SK-N-SH treated with all-trans-retinoic acid at 6 μM for 48 hours (cell line): ENCODE results near the gene SF3B3.
A peak's percentile ranks its signal among the peaks of the same experiment; 100 is the strongest.
"Not testable (repeated sequence)": the region's sequence is repeated elsewhere in the genome, so short reads cannot be mapped to it uniquely, and the experiment has no call there.

Source experiments
- ATAC-seq: fragments of 200-7000 bp; cut with Tn5 transposase; 3 replicates; pipeline ENCODE4 v1.9.1; 2020; ENCODE audit warnings: mild to moderate bottlenecking, moderate library complexity
- ARNTL ChIP-seq: fragments of 450-650 bp; formaldehyde crosslinking; IDR thresholded peaks from 2 replicates; pipeline ENCODE4 v1.5.0; 2020; ENCODE audit warnings: low read depth, mild to moderate bottlenecking, moderate library complexity, borderline replicate concordance
- CREB5 ChIP-seq: fragments of 250-450 bp; sonication (Bioruptor Pico); IDR thresholded peaks from 2 replicates; pipeline ENCODE4 v1.5.1; 2020; ENCODE audit warnings: low read depth, mild to moderate bottlenecking, moderate library complexity
- CSDC2 ChIP-seq: fragments of 250-450 bp; sonication (Bioruptor Pico); IDR thresholded peaks from 2 replicates; pipeline ENCODE4 v1.5.0; 2020; ENCODE audit warnings: mild to moderate bottlenecking, moderate library complexity
- ESRRG ChIP-seq: fragments of 250-450 bp; sonication (Bioruptor Pico); IDR thresholded peaks from 2 replicates; pipeline ENCODE4 v1.6.1; 2021; ENCODE audit warnings: mild to moderate bottlenecking
- GLIS3 ChIP-seq: fragments of 250-450 bp; sonication (Bioruptor Pico); IDR thresholded peaks from 2 replicates; pipeline ENCODE4 v1.5.0; 2020; ENCODE audit warnings: mild to moderate bottlenecking, moderate library complexity
- ISL1 ChIP-seq: fragments of 250-450 bp; sonication (Bioruptor Pico); IDR thresholded peaks from 2 replicates; pipeline ENCODE4 v2.1.2; 2022; ENCODE audit warnings: mild to moderate bottlenecking, moderate library complexity
- OSR1 ChIP-seq: fragments of 250-450 bp; sonication (Bioruptor Pico); IDR thresholded peaks from 2 replicates; pipeline ENCODE4 v1.8.0; 2022; ENCODE audit warnings: moderate library complexity, mild to moderate bottlenecking, inconsistent platforms
- RARB ChIP-seq: fragments of 250-450 bp; sonication (Bioruptor Pico); IDR thresholded peaks from 2 replicates; pipeline ENCODE4 v1.8.0; 2021; ENCODE audit warnings: mild to moderate bottlenecking, moderate library complexity
- SNAI2 ChIP-seq: fragments of 250-450 bp; sonication (Bioruptor Pico); IDR thresholded peaks from 2 replicates; pipeline ENCODE4 v1.5.0; 2020; ENCODE audit warnings: mild to moderate bottlenecking, moderate library complexity
- TCF4 ChIP-seq: fragments of 250-450 bp; sonication (Bioruptor Pico); IDR thresholded peaks from 2 replicates; pipeline ENCODE4 v1.8.0; 2021; ENCODE audit warnings: mild to moderate bottlenecking, moderate library complexity, borderline replicate concordance
- TOX ChIP-seq: fragments of 250-450 bp; sonication (Bioruptor Pico); IDR thresholded peaks from 2 replicates; pipeline ENCODE4 v1.8.0; 2021; ENCODE audit warnings: mild to moderate bottlenecking, moderate library complexity, borderline replicate concordance
- ZC3H10 ChIP-seq: fragments of 250-450 bp; sonication (Bioruptor Pico); IDR thresholded peaks from 2 replicates; pipeline ENCODE4 v1.5.1; 2021; ENCODE audit warnings: mild to moderate bottlenecking, moderate library complexity
- ZFP3 ChIP-seq: fragments of 250-450 bp; sonication (Bioruptor Pico); IDR thresholded peaks from 2 replicates; pipeline ENCODE4 v1.5.0; 2020; ENCODE audit warnings: mild to moderate bottlenecking, moderate library complexity
- ZFP30 ChIP-seq: fragments of 450-650 bp; formaldehyde crosslinking; IDR thresholded peaks from 2 replicates; pipeline ENCODE4 v1.5.0; 2022; ENCODE audit warnings: mild to moderate bottlenecking, moderate library complexity
- ZNF565 ChIP-seq: fragments of 450-650 bp; formaldehyde crosslinking; conservative IDR thresholded peaks from 2 replicates; pipeline ENCODE4 v1.5.0; 2020; ENCODE audit warnings: low read depth, mild to moderate bottlenecking, moderate library complexity
- ZNF70 ChIP-seq: fragments of 450-650 bp; formaldehyde crosslinking; IDR thresholded peaks from 2 replicates; pipeline ENCODE4 v1.5.0; 2020; ENCODE audit warnings: mild to moderate bottlenecking, moderate library complexity
- ZNF8 ChIP-seq: fragments of 450-650 bp; formaldehyde crosslinking; IDR thresholded peaks from 2 replicates; pipeline ENCODE4 v1.5.0; 2020; ENCODE audit warnings: mild to moderate bottlenecking, moderate library complexity
- TF ChIP-seq, protein P1 (sequence below): fragments of 250-450 bp; sonication (Bioruptor Pico); IDR thresholded peaks from 2 replicates; pipeline ENCODE4 v1.5.1; 2021; ENCODE audit warnings: mild to moderate bottlenecking, moderate library complexity
- TF ChIP-seq, protein P2 (sequence below): fragments of 250-450 bp; sonication (Bioruptor Pico); IDR thresholded peaks from 2 replicates; pipeline ENCODE4 v1.8.0; 2021; ENCODE audit warnings: low read depth, mild to moderate bottlenecking, moderate library complexity, borderline replicate concordance
- TF ChIP-seq, protein P3 (sequence below): fragments of 250-450 bp; sonication (Bioruptor Pico); IDR thresholded peaks from 2 replicates; pipeline ENCODE4 v1.8.0; 2020; ENCODE audit warnings: mild to moderate bottlenecking, moderate library complexity, borderline replicate concordance

SF3B3 gene

DNA sequence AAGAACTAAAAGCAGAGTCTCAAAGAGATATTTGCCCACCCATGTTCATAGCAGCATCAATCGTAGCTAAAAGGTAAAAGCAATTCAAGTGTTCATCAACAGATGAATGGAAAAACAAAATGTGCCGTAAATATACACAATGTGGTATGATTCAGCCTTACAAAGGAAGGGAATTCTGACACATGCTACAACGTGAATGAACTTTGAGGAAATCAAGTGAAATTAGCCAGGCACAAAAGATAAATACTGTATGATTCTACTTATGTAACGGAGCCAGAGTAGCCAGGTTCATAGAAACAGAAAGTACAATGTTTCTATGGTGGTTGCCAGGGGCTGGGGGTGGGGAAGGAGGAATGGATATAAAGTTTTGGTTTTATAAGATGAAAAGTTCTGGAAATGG, 64.9 kb downstream of the SF3B3 start:
- TF ChIP-seq ZFP30 (CRISPR knock-in tag) (no peak), CSDC2 (CRISPR knock-in tag) (no peak), ZC3H10 (CRISPR knock-in tag) (no peak), TOX (no peak), ZFP3 (CRISPR knock-in tag) (no peak), SNAI2 (CRISPR knock-in tag) (no peak), CREB5 (no peak), ZNF565 (CRISPR knock-in tag) (no peak), RARB (CRISPR knock-in tag) (no peak), ZNF8 (CRISPR knock-in tag) (no peak), ESRRG (no peak), ZNF70 (CRISPR knock-in tag) (no peak), ISL1 (CRISPR knock-in tag) (no peak), ARNTL (no peak)
- TF ChIP-seq, protein P1, sequence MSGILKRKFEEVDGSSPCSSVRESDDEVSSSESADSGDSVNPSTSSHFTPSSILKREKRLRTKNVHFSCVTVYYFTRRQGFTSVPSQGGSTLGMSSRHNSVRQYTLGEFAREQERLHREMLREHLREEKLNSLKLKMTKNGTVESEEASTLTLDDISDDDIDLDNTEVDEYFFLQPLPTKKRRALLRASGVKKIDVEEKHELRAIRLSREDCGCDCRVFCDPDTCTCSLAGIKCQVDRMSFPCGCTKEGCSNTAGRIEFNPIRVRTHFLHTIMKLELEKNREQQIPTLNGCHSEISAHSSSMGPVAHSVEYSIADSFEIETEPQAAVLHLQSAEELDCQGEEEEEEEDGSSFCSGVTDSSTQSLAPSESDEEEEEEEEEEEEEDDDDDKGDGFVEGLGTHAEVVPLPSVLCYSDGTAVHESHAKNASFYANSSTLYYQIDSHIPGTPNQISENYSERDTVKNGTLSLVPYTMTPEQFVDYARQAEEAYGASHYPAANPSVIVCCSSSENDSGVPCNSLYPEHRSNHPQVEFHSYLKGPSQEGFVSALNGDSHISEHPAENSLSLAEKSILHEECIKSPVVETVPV (CRISPR knock-in tag): no peak
- TF ChIP-seq, protein P2, sequence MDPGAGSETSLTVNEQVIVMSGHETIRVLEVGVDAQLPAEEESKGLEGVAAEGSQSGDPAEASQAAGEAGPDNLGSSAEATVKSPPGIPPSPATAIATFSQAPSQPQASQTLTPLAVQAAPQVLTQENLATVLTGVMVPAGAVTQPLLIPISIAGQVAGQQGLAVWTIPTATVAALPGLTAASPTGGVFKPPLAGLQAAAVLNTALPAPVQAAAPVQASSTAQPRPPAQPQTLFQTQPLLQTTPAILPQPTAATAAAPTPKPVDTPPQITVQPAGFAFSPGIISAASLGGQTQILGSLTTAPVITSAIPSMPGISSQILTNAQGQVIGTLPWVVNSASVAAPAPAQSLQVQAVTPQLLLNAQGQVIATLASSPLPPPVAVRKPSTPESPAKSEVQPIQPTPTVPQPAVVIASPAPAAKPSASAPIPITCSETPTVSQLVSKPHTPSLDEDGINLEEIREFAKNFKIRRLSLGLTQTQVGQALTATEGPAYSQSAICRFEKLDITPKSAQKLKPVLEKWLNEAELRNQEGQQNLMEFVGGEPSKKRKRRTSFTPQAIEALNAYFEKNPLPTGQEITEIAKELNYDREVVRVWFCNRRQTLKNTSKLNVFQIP: no peak
- TF ChIP-seq, protein P3, sequence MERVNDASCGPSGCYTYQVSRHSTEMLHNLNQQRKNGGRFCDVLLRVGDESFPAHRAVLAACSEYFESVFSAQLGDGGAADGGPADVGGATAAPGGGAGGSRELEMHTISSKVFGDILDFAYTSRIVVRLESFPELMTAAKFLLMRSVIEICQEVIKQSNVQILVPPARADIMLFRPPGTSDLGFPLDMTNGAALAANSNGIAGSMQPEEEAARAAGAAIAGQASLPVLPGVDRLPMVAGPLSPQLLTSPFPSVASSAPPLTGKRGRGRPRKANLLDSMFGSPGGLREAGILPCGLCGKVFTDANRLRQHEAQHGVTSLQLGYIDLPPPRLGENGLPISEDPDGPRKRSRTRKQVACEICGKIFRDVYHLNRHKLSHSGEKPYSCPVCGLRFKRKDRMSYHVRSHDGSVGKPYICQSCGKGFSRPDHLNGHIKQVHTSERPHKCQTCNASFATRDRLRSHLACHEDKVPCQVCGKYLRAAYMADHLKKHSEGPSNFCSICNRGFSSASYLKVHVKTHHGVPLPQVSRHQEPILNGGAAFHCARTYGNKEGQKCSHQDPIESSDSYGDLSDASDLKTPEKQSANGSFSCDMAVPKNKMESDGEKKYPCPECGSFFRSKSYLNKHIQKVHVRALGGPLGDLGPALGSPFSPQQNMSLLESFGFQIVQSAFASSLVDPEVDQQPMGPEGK (CRISPR knock-in tag): no peak
- no peak for ATAC-seq

DNA sequence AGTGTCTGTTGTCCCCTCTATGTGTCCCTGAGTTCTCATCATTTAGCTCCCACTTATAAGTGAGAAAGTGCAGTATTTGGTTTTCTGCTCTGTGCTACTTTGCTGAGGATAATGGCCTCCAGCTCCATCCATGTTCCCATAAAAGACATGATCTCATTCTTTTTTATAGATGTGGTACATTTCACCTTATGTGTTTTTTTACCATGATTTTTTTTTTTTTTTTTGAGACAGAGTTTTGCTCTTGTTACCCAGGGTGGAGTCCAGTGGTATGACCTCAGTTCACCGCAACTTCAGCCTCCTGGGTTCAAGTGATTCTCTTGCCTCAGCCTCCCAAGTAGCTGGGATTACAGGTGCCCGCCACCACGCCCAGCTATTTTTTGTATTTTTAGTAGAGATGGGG, 65.8 kb downstream of the SF3B3 start:
- not testable (repeated sequence) for ATAC-seq

GRCh38 chr16:70589998-70590471, 66.4 kb downstream of the SF3B3 start:
- TF ChIP-seq TCF4 (no peak), GLIS3 (no peak)
- TF ChIP-seq, protein P3 (CRISPR knock-in tag): no peak
- peak; percentile 45; the same call in 2 of the 3 replicates for ATAC-seq

DNA sequence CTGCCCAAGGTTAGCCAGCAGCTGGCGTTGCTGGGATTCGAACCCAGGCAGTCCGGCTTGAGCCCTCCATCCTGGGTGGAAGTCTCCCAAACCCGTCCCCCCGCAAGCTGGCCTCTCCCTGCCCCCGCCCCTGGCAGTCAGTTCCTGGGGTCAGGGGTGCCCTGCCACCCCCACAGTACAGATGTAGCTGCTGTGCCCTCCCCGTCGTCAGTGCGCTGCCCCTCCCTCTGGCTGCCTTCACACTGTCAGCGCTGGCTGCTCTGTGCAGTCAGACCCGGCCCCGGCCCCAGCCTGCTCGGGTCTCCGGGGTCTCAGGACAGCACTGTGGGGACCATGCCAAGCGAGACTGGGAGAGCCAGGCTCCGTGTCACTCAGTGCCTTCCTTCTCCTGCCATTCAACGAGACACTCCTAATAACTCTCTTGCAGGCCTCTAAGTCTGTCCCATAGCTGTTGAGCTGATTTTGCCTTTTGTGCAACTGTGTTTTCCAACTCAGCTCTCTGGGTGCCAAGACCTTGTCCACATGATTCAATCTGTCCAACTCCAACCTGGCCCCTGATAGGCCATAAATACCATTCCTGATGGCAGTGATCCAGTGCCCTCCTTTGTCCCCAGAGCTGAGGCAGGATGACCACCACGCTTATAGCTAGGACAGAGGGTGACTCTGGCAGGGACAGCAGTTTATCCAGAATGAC, 67.3 kb downstream of the SF3B3 start:
- no peak for ATAC-seq
- no peak for TF ChIP-seq TCF4
- TF ChIP-seq ESRRG: no peak
- TF ChIP-seq CREB5: no peak
- no peak for TF ChIP-seq ZNF565 (CRISPR knock-in tag)
- no peak for TF ChIP-seq OSR1
- no peak for TF ChIP-seq ISL1 (CRISPR knock-in tag)
- TF ChIP-seq, all 23 proteins: peak for 0
